H9 (cell line): Measurements from ENCODE around the gene NKAIN1. TPM values are rescaled to one million over a fixed set of nuclear protein-coding genes. Genes with fewer than 3 reads are reported as not detected.

Experiments used
- DNase-seq: peaks from one replicate; pipeline ENCODE4 v3.0.0-alpha.2; 2017
- H2AFZ ChIP-seq: one replicate; pipeline ENCODE4 v1.6.1; 2013; ENCODE audit warnings: mild to moderate bottlenecking, low read length, control low read depth, moderate library complexity
- H2AK5ac ChIP-seq: 2 replicates; pipeline ENCODE4 v1.6.1; 2013; ENCODE audit warnings: low read length, control low read depth, mixed read lengths; ENCODE audit not compliant: insufficient read length
- H2BK120ac ChIP-seq: one replicate; pipeline ENCODE4 v1.6.1; 2013; ENCODE audit warnings: low read depth, mild to moderate bottlenecking, low read length, control low read depth, inconsistent platforms; ENCODE audit not compliant: poor library complexity, severe bottlenecking
- H2BK12ac ChIP-seq: 2 replicates; pipeline ENCODE4 v1.6.1; 2013; ENCODE audit warnings: low read length, control low read depth, mixed read lengths, low read depth; ENCODE audit not compliant: insufficient read length
- H2BK15ac ChIP-seq: 2 replicates; pipeline ENCODE4 v1.6.1; 2013; ENCODE audit warnings: low read depth, low read length, control low read depth
- H2BK20ac ChIP-seq: one replicate; pipeline ENCODE4 v1.6.1; 2013; ENCODE audit warnings: low read depth, mild to moderate bottlenecking, low read length, control low read depth, inconsistent platforms; ENCODE audit not compliant: poor library complexity, severe bottlenecking
- H2BK5ac ChIP-seq: 2 replicates; pipeline ENCODE4 v1.6.1; 2013; ENCODE audit warnings: low read length, control low read depth, mixed read lengths; ENCODE audit not compliant: insufficient read length
- H3K14ac ChIP-seq: 2 replicates; pipeline ENCODE4 v1.6.1; 2013; ENCODE audit warnings: low read length, control low read depth; ENCODE audit not compliant: insufficient read depth
- H3K18ac ChIP-seq: 2 replicates; pipeline ENCODE4 v1.6.1; 2013; ENCODE audit warnings: low read depth, mild to moderate bottlenecking, mixed read lengths, low read length, control low read depth; ENCODE audit not compliant: insufficient read length
- H3K23ac ChIP-seq: 2 replicates; pipeline ENCODE4 v1.6.1; 2013; ENCODE audit warnings: low read length, control low read depth, mixed read lengths, low read depth; ENCODE audit not compliant: insufficient read length
- H3K23me2 ChIP-seq: 2 replicates; pipeline ENCODE4 v1.6.1; 2013; ENCODE audit warnings: low read depth, mild to moderate bottlenecking, mixed read lengths, low read length, control low read depth; ENCODE audit not compliant: insufficient read length, poor library complexity, severe bottlenecking
- H3K27ac ChIP-seq: 2 replicates; pipeline ENCODE4 v1.5.1; 2013; ENCODE audit warnings: low read length, control low read depth, mixed read lengths, low read depth; ENCODE audit not compliant: insufficient read length
- H3K27me3 ChIP-seq: 2 replicates; pipeline ENCODE4 v1.6.1; 2013; ENCODE audit warnings: low read length, control low read depth, inconsistent platforms; ENCODE audit not compliant: insufficient read depth
- H3K4ac ChIP-seq: 2 replicates; pipeline ENCODE4 v1.6.1; 2013; ENCODE audit warnings: low read depth, mild to moderate bottlenecking, control low read depth, inconsistent platforms, low read length, moderate library complexity
- H3K4me1 ChIP-seq: 2 replicates; pipeline ENCODE4 v1.6.1; 2013; ENCODE audit warnings: low read length, control low read depth, inconsistent platforms; ENCODE audit not compliant: insufficient read depth
- H3K4me2 ChIP-seq: 2 replicates; pipeline ENCODE4 v1.6.1; 2013; ENCODE audit warnings: low read length, control low read depth, mixed read lengths; ENCODE audit not compliant: insufficient read length, insufficient read depth
- H3K56ac ChIP-seq: 2 replicates; pipeline ENCODE4 v1.6.1; 2013; ENCODE audit warnings: low read depth, mild to moderate bottlenecking, mixed read lengths, low read length, control low read depth; ENCODE audit not compliant: insufficient read length
- H3K79me1 ChIP-seq: 2 replicates; pipeline ENCODE4 v1.6.1; 2013; ENCODE audit warnings: low read depth, mild to moderate bottlenecking, moderate library complexity, low read length, control low read depth, inconsistent platforms; ENCODE audit not compliant: insufficient read depth, poor library complexity, severe bottlenecking
- H3K79me2 ChIP-seq: 2 replicates; pipeline ENCODE4 v1.6.1; 2013; ENCODE audit warnings: low read length, control low read depth, inconsistent platforms; ENCODE audit not compliant: insufficient read depth
- H3K9ac ChIP-seq: 2 replicates; pipeline ENCODE4 v1.6.1; 2013; ENCODE audit warnings: low read length, control low read depth, mixed read lengths; ENCODE audit not compliant: insufficient read length; ENCODE audit errors: extremely low read depth
- H3K9me3 ChIP-seq: one replicate; pipeline ENCODE4 v1.6.1; 2013; ENCODE audit warnings: low read depth, low read length, inconsistent platforms; ENCODE audit not compliant: control insufficient read depth
- H3T11ph ChIP-seq: one replicate; pipeline ENCODE4 v1.6.1; 2013; ENCODE audit warnings: mild to moderate bottlenecking, low read length, control low read depth, inconsistent platforms
- H4K20me1 ChIP-seq: one replicate; pipeline ENCODE4 v1.6.1; 2013; ENCODE audit not compliant: control insufficient read depth, insufficient read length, insufficient read depth
- H4K5ac ChIP-seq: 2 replicates; pipeline ENCODE4 v1.6.1; 2013; ENCODE audit warnings: low read depth, mild to moderate bottlenecking, mixed read lengths, low read length, control low read depth; ENCODE audit not compliant: insufficient read length
- H4K8ac ChIP-seq: replicated peaks from 2 replicates; pipeline ENCODE4 v1.6.1; 2013; ENCODE audit warnings: low read length, control low read depth, mixed read lengths, low read depth; ENCODE audit not compliant: insufficient read length
- H4K91ac ChIP-seq: 2 replicates; pipeline ENCODE4 v1.6.1; 2013; ENCODE audit warnings: low read depth, mild to moderate bottlenecking, moderate library complexity, mixed read lengths, low read length, control low read depth; ENCODE audit not compliant: insufficient read length
- H3K27ac Mint-ChIP-seq, 3 experiments: 2 replicates in 2 of 3; 3 replicates in 1 of 3; pipeline ENCODE4 v1.8.0; 2020 to 2021; ENCODE audit warnings: mixed read lengths in 3 of 3, mild to moderate bottlenecking in 1 of 3, moderate library complexity in 1 of 3
- H3K27me3 Mint-ChIP-seq: 2 replicates; pipeline ENCODE4 v1.8.0; 2021; ENCODE audit warnings: low read depth, mild to moderate bottlenecking, moderate library complexity, mixed read lengths
- H3K36me3 Mint-ChIP-seq, 3 experiments: 2 replicates in 2 of 3; 3 replicates in 1 of 3; pipeline ENCODE4 v1.8.0; 2020 to 2021; ENCODE audit warnings: low read depth in 3 of 3, mixed read lengths in 3 of 3; ENCODE audit not compliant: insufficient read depth in 1 of 3
- H3K4me1 Mint-ChIP-seq, 2 experiments: 2 replicates each; pipeline ENCODE4 v1.8.0; 2020; ENCODE audit warnings: mixed read lengths in 2 of 2
- H3K4me3 Mint-ChIP-seq, 2 experiments: 2 replicates in 1 of 2; 3 replicates in 1 of 2; pipeline ENCODE4 v1.8.0; 2020 to 2021; ENCODE audit warnings: mild to moderate bottlenecking in 2 of 2, mixed read lengths in 2 of 2, moderate library complexity in 1 of 2
- H3K9me3 Mint-ChIP-seq, 2 experiments: 2 replicates in 1 of 2; 3 replicates in 1 of 2; pipeline ENCODE4 v1.8.0; 2020; ENCODE audit warnings: mild to moderate bottlenecking in 2 of 2, mixed read lengths in 2 of 2, moderate library complexity in 1 of 2
- CTCF ChIP-seq: fragments of 200-600 bp; sonication (generic); conservative IDR thresholded peaks from 3 replicates; pipeline ENCODE4 v1.8.0; 2021; ENCODE audit warnings: antibody characterized with exemption, mild to moderate bottlenecking
- WGBS: extraction: QIAGEN DNeasy Blood & Tissue Kit; methylation state at CpG from one replicate; pipeline ENCODE4 v1.1.7; 2013; ENCODE audit warnings: missing lambda C conversion rate, low lambda C conversion rate, mixed read lengths; ENCODE audit not compliant: insufficient read length; ENCODE audit errors: extremely low coverage; 5-methylcytosine and 5-hydroxymethylcytosine counted together
- total RNA-seq: library from RNA; stranded (reverse); gene quantifications from 2 replicates; pipeline ENCODE4 v1.2.1, GENCODE V29; 2021

Gene NKAIN1
- total RNA-seq, 1 experiment from 2014 or later: 25.6 TPM

DNA sequence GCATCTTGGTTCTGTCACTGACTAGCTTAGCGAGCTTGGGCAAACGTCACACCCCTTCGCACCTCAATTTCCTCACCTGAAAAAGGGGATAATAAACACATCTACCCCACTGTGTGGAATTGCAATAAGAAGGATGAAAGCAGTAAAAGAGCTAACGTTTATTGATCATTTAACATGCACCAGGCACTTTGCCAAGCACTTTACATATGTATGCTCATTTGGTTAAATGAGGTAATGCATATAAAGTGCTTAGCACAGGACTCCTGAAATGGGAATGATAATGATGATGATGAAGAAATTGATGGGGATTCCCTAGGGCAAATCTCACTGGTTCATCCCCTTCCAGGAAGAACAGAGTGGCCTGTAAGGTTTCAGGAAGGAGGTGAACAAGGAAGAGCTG lies 4.8 kb downstream of the NKAIN1 start:
- no peak overlapping the region for H4K91ac ChIP-seq
- WGBS: no CpG with 5 or more reads among the region's 4 CpGs
- peaks cover 26% of the 10 kb centered on the region for H3K27me3 Mint-ChIP-seq

More for the DNA sequence above, 4.8 kb downstream of the NKAIN1 start:
- no peak overlapping the region for H3K27ac ChIP-seq
- H2BK5ac ChIP-seq: no peak overlapping the region
- H3K27me3 ChIP-seq: no peaks in the 10 kb centered on the region; the same call in 1 of the 2 replicates
- H3K23ac ChIP-seq: no peak overlapping the region
- no peak overlapping the region for H3K4ac ChIP-seq
- H3K56ac ChIP-seq: no peak overlapping the region
- no peak overlapping the region for H2BK15ac ChIP-seq
- no peak overlapping the region for H3T11ph ChIP-seq
- no peaks in the 10 kb centered on the region for H3K9me3 ChIP-seq
- H3K27ac Mint-ChIP-seq: no peak overlapping the region
- H3K79me2 ChIP-seq: peaks cover 2% of the 10 kb centered on the region; the same call in 1 of the 2 replicates
- no peak overlapping the region for H3K14ac ChIP-seq
- H4K5ac ChIP-seq: no peak overlapping the region
- no peaks in the 10 kb centered on the region for H3K9me3 Mint-ChIP-seq
- no peak overlapping the region for H3K18ac ChIP-seq
- no peak overlapping the region for H2BK120ac ChIP-seq
- DNase-seq: no peak
- H3K36me3 Mint-ChIP-seq: no peaks in the 10 kb centered on the region; a peak in 1 of 7 replicates
- no peaks in the 10 kb centered on the region for H3K79me1 ChIP-seq
- no peak overlapping the region for H3K9ac ChIP-seq
- H4K20me1 ChIP-seq: no peaks in the 10 kb centered on the region
- H4K8ac ChIP-seq: no peak overlapping the region
- peaks cover 15 to 20% of the 10 kb centered on the region in 2 experiments for H3K4me1 Mint-ChIP-seq
- no peak overlapping the region for H2BK12ac ChIP-seq
- H3K4me2 ChIP-seq: no peak overlapping the region
- no peak overlapping the region for H3K4me3 Mint-ChIP-seq
- H2AK5ac ChIP-seq: no peak overlapping the region
- no peak for TF ChIP-seq CTCF
- H3K23me2 ChIP-seq: peaks cover 10% of the 10 kb centered on the region
- H2BK20ac ChIP-seq: no peak overlapping the region
- H3K4me1 ChIP-seq: peaks cover 2% of the 10 kb centered on the region; the same call in 1 of the 2 replicates
- H2AFZ ChIP-seq: no peak overlapping the region
